Endothelial cell (in vitro differentiated cells): ENCODE data around the gene UBAC2. TPM values are rescaled to one million over a fixed set of nuclear protein-coding genes. Genes with fewer than 3 reads are reported as not detected.

ENCODE experiments used
- DNase-seq: peaks from one replicate; pipeline ENCODE4 v3.0.0; 2021; ENCODE audit warnings: low spot score
- H3K27ac Mint-ChIP-seq: one replicate; pipeline ENCODE4 v1.8.0; 2021; ENCODE audit warnings: mixed read lengths, inconsistent platforms; ENCODE audit not compliant: unreplicated experiment
- H3K27me3 Mint-ChIP-seq: one replicate; pipeline ENCODE4 v1.8.0; 2021; ENCODE audit warnings: mild to moderate bottlenecking, moderate library complexity, mixed read lengths, inconsistent platforms; ENCODE audit not compliant: unreplicated experiment
- H3K36me3 Mint-ChIP-seq: one replicate; pipeline ENCODE4 v1.8.0; 2021; ENCODE audit warnings: mild to moderate bottlenecking, low read depth, mixed read lengths, inconsistent platforms; ENCODE audit not compliant: unreplicated experiment
- H3K4me1 Mint-ChIP-seq: one replicate; pipeline ENCODE4 v1.8.0; 2021; ENCODE audit warnings: mild to moderate bottlenecking, mixed read lengths, inconsistent platforms; ENCODE audit not compliant: unreplicated experiment
- H3K4me3 Mint-ChIP-seq: one replicate; pipeline ENCODE4 v1.8.0; 2021; ENCODE audit warnings: mild to moderate bottlenecking, mixed read lengths, inconsistent platforms; ENCODE audit not compliant: unreplicated experiment
- H3K9me3 Mint-ChIP-seq: one replicate; pipeline ENCODE4 v1.8.0; 2021; ENCODE audit warnings: mixed read lengths, inconsistent platforms; ENCODE audit not compliant: unreplicated experiment
- total RNA-seq: library from RNA; stranded (reverse); fragmentation: NEBNext Ultra II Directional; extraction: Animal tissue kit (Norgen Biotek cat#: 25700); gene quantifications from one replicate; pipeline ENCODE4 v1.2.1, GENCODE V29; 2021; ENCODE audit not compliant: unreplicated experiment
- TF ChIP-seq, protein P1 (sequence below): fragments of 200-600 bp; sonication (generic); IDR thresholded peaks from one replicate; pipeline ENCODE4 v1.5.0; 2021; ENCODE audit warnings: antibody characterized with exemption; ENCODE audit not compliant: unreplicated experiment

The UBAC2 gene
- total RNA-seq, 1 donor from 2014 or later, result 58.6 TPM

DNA sequence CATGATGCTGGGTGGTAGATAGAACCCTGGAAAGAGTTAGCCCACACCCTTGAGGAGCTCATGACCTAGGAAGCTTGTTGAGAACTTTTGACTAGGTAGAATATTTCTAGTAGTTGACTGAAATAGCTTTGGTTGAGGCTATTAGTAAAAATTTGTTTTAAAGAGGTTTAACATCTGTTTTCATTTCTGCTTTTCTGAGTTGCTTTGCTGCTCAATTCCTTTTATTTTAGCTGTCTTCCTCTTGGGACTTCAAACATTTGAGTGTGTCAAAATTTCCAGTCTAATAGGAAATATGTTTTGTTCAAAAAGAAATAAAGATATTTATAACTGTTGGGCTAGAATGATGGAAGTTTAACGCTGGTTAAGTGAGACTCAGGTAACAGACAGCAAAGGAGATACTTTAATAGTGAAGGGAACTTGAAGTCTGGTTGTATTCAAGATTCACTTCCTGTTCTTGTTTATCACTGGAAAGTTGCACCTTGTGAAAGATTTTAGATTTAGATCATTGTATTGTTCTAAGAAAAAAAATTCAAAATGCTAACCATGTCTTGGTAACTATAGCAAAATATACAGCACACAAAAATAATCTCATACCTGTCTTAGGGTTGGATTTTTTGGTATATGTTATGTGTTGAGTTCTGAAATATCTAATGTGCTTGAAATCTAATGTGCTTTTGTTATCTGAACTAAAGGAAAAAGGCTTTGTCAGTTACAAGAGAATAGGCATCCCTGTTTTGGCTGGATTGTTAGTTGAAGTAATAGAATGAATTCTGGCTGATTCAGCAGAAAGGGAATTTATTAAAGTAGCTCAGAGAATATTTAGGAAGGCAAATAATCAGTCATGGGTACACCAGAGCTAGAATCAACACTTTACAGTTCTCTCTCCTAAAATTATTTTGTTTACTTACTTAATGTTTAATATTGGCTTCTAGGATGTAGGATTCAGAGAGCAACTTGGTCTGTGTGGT lies 81.9 kb downstream of the UBAC2 start:
- Mint-ChIP-seq H3K4me3 (no peak overlapping the region), H3K27me3 (no peaks in the 10 kb centered on the region), H3K9me3 (no peaks in the 10 kb centered on the region), H3K4me1 (peaks cover 17% of the 10 kb centered on the region), H3K27ac (no peak overlapping the region), H3K36me3 (peaks cover 7% of the 10 kb centered on the region)
- TF ChIP-seq, protein P1, sequence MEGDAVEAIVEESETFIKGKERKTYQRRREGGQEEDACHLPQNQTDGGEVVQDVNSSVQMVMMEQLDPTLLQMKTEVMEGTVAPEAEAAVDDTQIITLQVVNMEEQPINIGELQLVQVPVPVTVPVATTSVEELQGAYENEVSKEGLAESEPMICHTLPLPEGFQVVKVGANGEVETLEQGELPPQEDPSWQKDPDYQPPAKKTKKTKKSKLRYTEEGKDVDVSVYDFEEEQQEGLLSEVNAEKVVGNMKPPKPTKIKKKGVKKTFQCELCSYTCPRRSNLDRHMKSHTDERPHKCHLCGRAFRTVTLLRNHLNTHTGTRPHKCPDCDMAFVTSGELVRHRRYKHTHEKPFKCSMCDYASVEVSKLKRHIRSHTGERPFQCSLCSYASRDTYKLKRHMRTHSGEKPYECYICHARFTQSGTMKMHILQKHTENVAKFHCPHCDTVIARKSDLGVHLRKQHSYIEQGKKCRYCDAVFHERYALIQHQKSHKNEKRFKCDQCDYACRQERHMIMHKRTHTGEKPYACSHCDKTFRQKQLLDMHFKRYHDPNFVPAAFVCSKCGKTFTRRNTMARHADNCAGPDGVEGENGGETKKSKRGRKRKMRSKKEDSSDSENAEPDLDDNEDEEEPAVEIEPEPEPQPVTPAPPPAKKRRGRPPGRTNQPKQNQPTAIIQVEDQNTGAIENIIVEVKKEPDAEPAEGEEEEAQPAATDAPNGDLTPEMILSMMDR, result no peak
- DNase-seq, result no peak

DNA sequence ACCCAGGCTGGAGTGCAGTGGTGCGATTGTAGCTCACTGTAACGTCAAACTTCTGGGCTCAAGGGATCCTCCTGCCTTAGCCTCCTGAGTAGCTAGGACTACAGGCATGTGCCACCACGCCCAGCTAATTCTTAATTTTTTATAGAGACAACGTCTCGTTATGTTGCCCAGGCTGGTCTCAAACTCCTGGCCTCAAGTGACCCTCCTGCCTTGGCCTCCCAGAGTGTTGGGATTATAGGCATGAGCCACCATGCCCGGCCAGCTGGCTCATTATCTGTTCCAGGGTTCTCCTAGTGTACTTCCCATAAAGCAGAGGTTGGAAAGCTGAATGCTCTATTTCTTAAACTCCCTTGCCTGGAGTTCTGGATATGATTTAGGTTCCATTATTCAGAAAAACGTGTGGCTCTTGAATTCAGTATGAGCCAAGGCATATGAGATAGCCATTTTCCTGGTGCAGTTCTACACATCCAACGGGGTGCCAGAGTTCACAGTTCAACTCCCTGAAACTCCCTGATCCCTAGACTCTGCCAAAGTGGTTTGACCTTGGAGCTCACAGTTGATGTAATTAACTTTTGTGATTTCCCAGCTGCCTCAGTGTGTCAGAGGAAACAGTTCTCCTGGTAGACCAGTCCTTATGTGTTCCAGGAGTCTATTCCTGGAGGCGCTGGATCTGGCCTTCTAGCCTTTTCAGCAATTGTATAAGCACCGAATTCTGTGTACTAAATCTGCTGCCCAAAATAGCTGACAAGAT lies 85.0 kb downstream of the UBAC2 start:
- peaks cover 5% of the 10 kb centered on the region for H3K36me3 Mint-ChIP-seq
- peaks cover 14% of the 10 kb centered on the region for H3K4me1 Mint-ChIP-seq
- no peak overlapping the region for H3K27ac Mint-ChIP-seq
- TF ChIP-seq, protein P1, result no peak
- no peaks in the 10 kb centered on the region for H3K9me3 Mint-ChIP-seq
- H3K4me3 Mint-ChIP-seq, result no peak overlapping the region
- no peak for DNase-seq
- H3K27me3 Mint-ChIP-seq, result no peaks in the 10 kb centered on the region

DNA sequence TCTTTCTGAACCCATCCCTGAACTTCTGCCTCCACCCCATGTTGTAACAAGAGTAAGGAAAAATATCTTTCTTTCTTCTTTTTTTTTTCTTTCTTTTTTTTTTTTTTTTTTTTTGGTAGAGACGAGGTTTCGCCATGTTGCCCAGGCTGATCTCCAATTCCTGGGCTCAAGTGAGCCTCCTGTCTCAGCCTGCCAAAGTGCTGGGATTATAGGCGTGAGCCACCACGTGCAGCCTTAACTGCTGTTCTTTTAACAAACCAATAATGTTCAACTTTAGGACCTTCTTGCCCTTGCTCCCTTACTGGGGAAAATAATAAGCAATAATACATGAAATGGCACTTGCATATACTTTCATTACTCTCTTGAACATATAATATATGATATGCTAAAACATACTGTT lies 86.9 kb downstream of the UBAC2 start:
- Mint-ChIP-seq H3K27ac (no peak overlapping the region), H3K4me1 (peaks cover 3% of the 10 kb centered on the region), H3K9me3 (no peaks in the 10 kb centered on the region), H3K36me3 (peaks cover 5% of the 10 kb centered on the region), H3K27me3 (no peaks in the 10 kb centered on the region), H3K4me3 (no peak overlapping the region)
- no peak for DNase-seq
- TF ChIP-seq, protein P1, result no peak

DNA sequence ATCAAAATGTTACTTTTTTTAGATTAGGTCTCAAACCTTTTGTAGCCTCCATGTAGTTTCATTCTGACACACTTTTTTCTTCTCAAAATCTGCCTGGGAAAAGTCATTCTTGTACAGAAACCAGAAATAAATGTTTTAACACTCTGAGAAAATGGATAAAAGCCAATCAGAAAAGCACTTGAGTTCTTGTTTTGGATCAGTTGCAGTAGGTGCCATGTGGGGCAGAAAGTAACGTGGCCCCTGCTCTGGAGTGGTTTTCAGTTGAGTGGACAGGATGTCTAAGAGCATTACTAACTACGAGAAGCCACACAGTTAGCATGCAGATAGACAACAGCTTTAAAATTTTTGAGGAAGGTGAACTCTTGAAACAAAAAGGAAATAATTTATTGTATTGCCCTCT lies 87.4 kb downstream of the UBAC2 start:
- no peaks in the 10 kb centered on the region for H3K9me3 Mint-ChIP-seq
- no peak overlapping the region for H3K27ac Mint-ChIP-seq
- H3K4me1 Mint-ChIP-seq, result no peaks in the 10 kb centered on the region
- peaks cover 5% of the 10 kb centered on the region for H3K36me3 Mint-ChIP-seq
- no peak overlapping the region for H3K4me3 Mint-ChIP-seq
- no peaks in the 10 kb centered on the region for H3K27me3 Mint-ChIP-seq
- DNase-seq, result no peak
- TF ChIP-seq, protein P1, result no peak
